Suprapubic skin (tissue), 4 donors: ENCODE results near the gene TGM6. TPM values are rescaled to one million over a fixed set of nuclear protein-coding genes. Genes with fewer than 3 reads are reported as not detected.

ENCODE experiments used
- DNase-seq, 2 donors: peaks; one replicate each; pipeline ENCODE4 v3.0.0-alpha.2; 2019; ENCODE audit warnings: low spot score in 2 of 2
- H3K27ac ChIP-seq: fragments of 200-600 bp; sonication (generic); one replicate; pipeline ENCODE4 v1.5.1; 2019
- H3K27me3 ChIP-seq: fragments of 200-600 bp; sonication (generic); one replicate; pipeline ENCODE4 v1.5.1; 2019
- H3K36me3 ChIP-seq: fragments of 200-600 bp; sonication (generic); one replicate; pipeline ENCODE4 v1.5.1; 2019
- H3K4me1 ChIP-seq: fragments of 200-600 bp; sonication (generic); one replicate; pipeline ENCODE4 v1.5.1; 2019
- H3K4me3 ChIP-seq: fragments of 200-600 bp; sonication (generic); one replicate; pipeline ENCODE4 v1.5.1; 2019; ENCODE audit warnings: mild to moderate bottlenecking
- H3K9me3 ChIP-seq: fragments of 200-600 bp; sonication (generic); one replicate; pipeline ENCODE4 v1.5.1; 2019
- CTCF ChIP-seq, 2 donors: fragments of 200-600 bp in 1 of 2; fragments of 450-650 bp in 1 of 2; sonication (generic) in 1 of 2; IDR thresholded peaks; one replicate each; pipeline ENCODE4 v1.5.1; 2016 to 2019; ENCODE audit warnings: antibody characterized with exemption in 2 of 2, mild to moderate bottlenecking in 1 of 2, moderate library complexity in 1 of 2
- EP300 ChIP-seq: sonication (generic); formaldehyde crosslinking; IDR thresholded peaks from one replicate; pipeline ENCODE4 v1.6.1; 2017; ENCODE audit warnings: antibody characterized with exemption
- POLR2A ChIP-seq, 2 donors: fragments of 450-650 bp; IDR thresholded peaks; one replicate each; pipeline ENCODE4 v1.6.1; 2017; ENCODE audit warnings: antibody characterized with exemption in 2 of 2, mild to moderate bottlenecking in 2 of 2, moderate library complexity in 2 of 2
- POLR2AphosphoS5 ChIP-seq, 3 donors: sonication (generic); formaldehyde crosslinking; IDR thresholded peaks; one replicate each; pipeline ENCODE4 v1.6.1; 2017; ENCODE audit warnings: antibody characterized with exemption in 3 of 3
- WGBS: methylation state at CpG from one replicate; pipeline ENCODE4 v1.1.5; 2018; 5-methylcytosine and 5-hydroxymethylcytosine counted together
- total RNA-seq, 4 donors: library from RNA; depleted of rRNA; stranded (reverse); fragments of >200 nt; gene quantifications; one replicate each; pipeline ENCODE4 v1.1.0, GENCODE V29; 2016

The TGM6 gene
- total RNA-seq, 4 donors from 2014 or later = 0.32 to 1.4 (median 0.78) TPM

- Histone ChIP-seq H3K27me3 (no peaks in the 10 kb centered on the region), H3K9me3 (no peaks in the 10 kb centered on the region), H3K4me1 (no peaks in the 10 kb centered on the region), H3K4me3 (no peak overlapping the region), H3K27ac (no peak overlapping the region), H3K36me3 (peaks cover 49% of the 10 kb centered on the region)
- 92% methylated on average over 3 of the region's 3 CpGs for WGBS
- TF ChIP-seq POLR2AphosphoS5 (IDR thresholded peaks at IDR 0.05) (no peak), CTCF (IDR thresholded peaks at IDR 0.05) (no peak), POLR2A (IDR thresholded peaks at IDR 0.05) (no peak), EP300 (no peak)
- DNase-seq = no peak
These were observed 78.3 kb downstream of the TGM6 start for GRCh38 chr20:2458919-2459499.

GRCh38 chr20:2459981-2460751, 79.5 kb downstream of the TGM6 start:
- DNase-seq = no peak
- Histone ChIP-seq H3K27me3 (no peaks in the 10 kb centered on the region), H3K9me3 (no peaks in the 10 kb centered on the region), H3K4me3 (no peak overlapping the region), H3K36me3 (peaks cover 60% of the 10 kb centered on the region), H3K27ac (no peak overlapping the region), H3K4me1 (no peaks in the 10 kb centered on the region)
- 69% methylated on average over 1 of the region's 1 CpG for WGBS
- TF ChIP-seq EP300 (no peak), POLR2A (IDR thresholded peaks at IDR 0.05) (no peak), POLR2AphosphoS5 (IDR thresholded peaks at IDR 0.05) (no peak), CTCF (IDR thresholded peaks at IDR 0.05) (no peak)

GRCh38 chr20:2460752-2461424, 80.2 kb downstream of the TGM6 start:
- H3K27me3 ChIP-seq = no peaks in the 10 kb centered on the region
- WGBS = 79% methylated on average over 4 of the region's 4 CpGs
- H3K4me1 ChIP-seq = no peaks in the 10 kb centered on the region
- H3K4me3 ChIP-seq = no peak overlapping the region
- DNase-seq = no peak
- H3K9me3 ChIP-seq = no peaks in the 10 kb centered on the region
- H3K27ac ChIP-seq = no peak overlapping the region
- peaks cover 68% of the 10 kb centered on the region for H3K36me3 ChIP-seq
- TF ChIP-seq EP300 (no peak), POLR2A (IDR thresholded peaks at IDR 0.05) (no peak)

- Histone ChIP-seq H3K9me3 (no peaks in the 10 kb centered on the region), H3K4me3 (no peak overlapping the region), H3K27ac (no peak overlapping the region), H3K4me1 (no peaks in the 10 kb centered on the region), H3K36me3 (peaks cover 84% of the 10 kb centered on the region), H3K27me3 (no peaks in the 10 kb centered on the region)
- TF ChIP-seq EP300 (no peak), POLR2A (IDR thresholded peaks at IDR 0.05) (no peak), CTCF (IDR thresholded peaks at IDR 0.05) (no peak), POLR2AphosphoS5 (IDR thresholded peaks at IDR 0.05) (no peak)
- WGBS = 93% methylated on average over 3 of the region's 3 CpGs
- DNase-seq = no peak
These were observed 81.8 kb downstream of the TGM6 start for GRCh38 chr20:2462484-2462883.

- H3K36me3 ChIP-seq = peaks cover 83% of the 10 kb centered on the region
These were observed 83.1 kb downstream of the TGM6 start for GRCh38 chr20:2463616-2464365.

More at GRCh38 chr20:2463616-2464365, 83.1 kb downstream of the TGM6 start:
- 72% methylated on average over 9 of the region's 9 CpGs for WGBS
- TF ChIP-seq POLR2AphosphoS5 (IDR thresholded peaks at IDR 0.05) = no peak
- TF ChIP-seq EP300 = no peak
- no peak for TF ChIP-seq POLR2A (IDR thresholded peaks at IDR 0.05)
- Histone ChIP-seq H3K4me3 (no peak overlapping the region), H3K9me3 (no peaks in the 10 kb centered on the region), H3K4me1 (peaks cover 10% of the 10 kb centered on the region), H3K27ac (no peak overlapping the region), H3K27me3 (no peaks in the 10 kb centered on the region)
- DNase-seq = no peak
